NCI-H187 (cell line): ENCODE data around the gene ELL2.
"Not testable (repeated sequence)": the region's sequence is repeated elsewhere in the genome, so short reads cannot be mapped to it uniquely, and the experiment has no call there.

Experiments
- DNase-seq, 2 experiments: peaks; one replicate each; lab custom pipeline; 2025; lab: John Stamatoyannopoulos, UW

ELL2 gene

DNA sequence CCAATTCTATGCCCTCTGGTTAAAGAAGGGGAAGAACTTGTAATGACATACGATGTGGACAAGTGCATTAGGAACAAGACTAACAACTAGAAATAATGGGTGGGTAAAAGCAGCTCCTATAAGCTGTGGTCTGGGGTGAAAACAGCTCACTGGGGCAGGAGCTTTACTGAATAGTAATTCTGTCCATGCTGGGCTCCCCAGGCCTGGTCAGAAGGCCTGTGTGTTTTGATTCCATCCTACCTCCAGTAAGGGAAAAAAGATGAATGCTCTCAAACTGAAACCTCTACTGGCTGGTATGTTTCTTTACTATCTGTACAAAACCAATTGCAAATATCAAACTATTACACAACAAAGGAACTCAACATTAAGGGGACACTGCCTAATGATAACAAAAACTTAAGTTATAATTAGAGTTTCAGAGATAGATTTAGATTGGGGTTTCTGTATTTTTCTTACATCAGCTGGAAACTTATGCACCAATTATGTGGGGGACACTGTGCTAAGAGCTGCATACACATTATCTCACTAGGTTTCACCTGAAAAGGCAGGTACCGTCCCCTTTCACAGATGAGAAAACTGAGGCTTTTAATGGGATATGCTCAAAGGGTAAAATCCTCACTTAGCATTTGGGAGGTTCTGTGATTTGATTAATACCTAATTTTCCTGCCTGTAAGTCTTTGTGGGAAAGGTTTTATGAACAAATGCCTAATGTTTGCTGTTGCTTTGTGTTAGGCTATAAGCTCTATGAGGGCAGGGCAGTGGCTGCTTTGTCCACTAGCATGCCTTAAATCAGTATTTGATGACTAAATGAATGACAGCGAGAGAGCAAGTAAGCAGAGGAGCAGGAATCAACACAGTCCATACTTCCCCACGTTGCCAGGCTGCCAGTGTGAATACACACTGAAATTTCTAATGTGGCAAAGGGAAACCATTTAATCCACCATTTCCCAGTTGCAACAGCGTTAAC lies 53.6 kb downstream of the ELL2 start:
- DNase-seq = no peak

- no peak for DNase-seq
These were observed 54.5 kb downstream of the ELL2 start for GRCh38 chr5:95907067-95907705.

GRCh38 chr5:95906398-95906797 lies 55.3 kb downstream of the ELL2 start:
- DNase-seq = not testable (repeated sequence)

DNA sequence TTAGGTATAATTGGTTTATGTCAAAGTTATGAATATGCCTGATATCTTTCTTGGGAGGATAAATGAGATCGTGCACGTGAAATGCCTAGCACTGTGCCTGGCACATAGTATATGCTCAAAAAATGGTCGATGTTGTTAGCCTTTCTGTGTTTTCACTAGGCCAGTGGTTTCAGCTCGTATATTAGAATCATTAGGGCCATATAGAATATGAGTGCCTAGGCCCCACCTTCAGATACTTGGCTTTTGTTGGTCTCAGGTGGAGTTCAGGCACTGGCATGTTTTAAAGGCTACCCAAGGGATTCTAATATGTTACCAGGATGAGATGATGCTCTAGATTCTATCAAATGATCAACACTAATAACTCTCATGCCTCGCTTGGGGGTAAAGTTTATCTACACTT lies 56.8 kb downstream of the ELL2 start:
- no peak for DNase-seq

DNA sequence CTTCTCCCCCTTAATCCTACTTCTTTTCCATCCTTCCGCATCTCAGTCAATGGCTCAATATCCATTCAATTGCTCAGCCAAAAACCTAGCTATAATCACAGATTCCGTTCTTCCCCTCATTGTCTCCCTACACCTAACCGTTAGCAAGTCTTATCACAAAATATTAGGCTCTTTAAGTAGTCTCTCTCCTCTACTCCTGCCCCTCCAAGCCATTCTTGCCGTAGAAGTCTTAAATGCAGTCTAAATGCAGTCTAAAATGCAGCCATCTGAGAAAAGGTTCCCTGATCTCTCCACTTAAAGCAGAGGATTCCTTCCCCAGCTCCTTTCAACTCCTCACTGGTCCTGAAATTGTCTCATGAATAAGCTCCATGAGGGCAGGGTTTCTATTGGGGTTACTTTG lies 57.8 kb downstream of the ELL2 start:
- DNase-seq = no peak

- DNase-seq = no peak
These were observed 59.7 kb downstream of the ELL2 start for GRCh38 chr5:95901676-95902627.

- no peak for DNase-seq
These were observed 61.2 kb downstream of the ELL2 start for GRCh38 chr5:95900383-95900958.

GRCh38 chr5:95899829-95900228 lies 61.8 kb downstream of the ELL2 start:
- DNase-seq = no peak

GRCh38 chr5:95899006-95899405 lies 62.6 kb downstream of the ELL2 start:
- no peak for DNase-seq

DNA sequence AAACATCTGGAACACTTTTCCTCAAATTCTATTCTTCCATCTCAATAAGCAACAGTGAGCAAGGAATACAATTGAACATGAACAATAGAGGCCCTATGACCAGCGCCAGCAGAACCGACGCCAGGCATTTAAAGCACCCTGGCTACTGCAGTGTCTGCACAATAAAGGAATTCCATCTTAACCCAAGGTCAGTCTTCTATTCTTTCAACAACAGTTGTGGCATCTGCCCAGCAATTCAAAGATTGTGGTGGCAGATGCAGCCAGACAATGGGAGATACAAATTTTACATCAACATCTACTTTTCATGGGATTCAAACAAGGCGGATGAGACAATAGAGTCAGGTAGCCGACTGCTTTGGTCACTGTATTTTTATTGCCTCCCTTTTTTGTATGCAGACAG lies 65.9 kb downstream of the ELL2 start:
- no peak for DNase-seq

DNA sequence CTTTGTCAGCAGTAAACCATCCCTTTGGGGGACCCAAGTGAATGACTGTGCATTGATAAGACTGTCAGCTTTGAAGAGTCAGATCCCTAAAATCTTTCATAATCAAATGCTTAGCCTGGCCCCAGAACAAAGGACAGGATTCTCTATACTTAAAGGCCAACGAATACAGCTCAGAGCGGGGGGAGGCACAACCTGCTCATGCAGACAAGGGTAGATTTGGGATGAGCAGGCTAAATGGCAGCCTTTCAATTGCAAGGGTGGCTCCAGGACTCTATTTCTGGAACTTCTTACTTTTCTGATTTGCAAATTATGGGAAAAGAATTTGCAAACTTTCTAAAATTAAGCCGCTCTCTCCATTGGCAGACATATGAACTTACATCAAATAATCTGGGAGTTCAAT lies 66.4 kb downstream of the ELL2 start:
- DNase-seq = no peak

DNA sequence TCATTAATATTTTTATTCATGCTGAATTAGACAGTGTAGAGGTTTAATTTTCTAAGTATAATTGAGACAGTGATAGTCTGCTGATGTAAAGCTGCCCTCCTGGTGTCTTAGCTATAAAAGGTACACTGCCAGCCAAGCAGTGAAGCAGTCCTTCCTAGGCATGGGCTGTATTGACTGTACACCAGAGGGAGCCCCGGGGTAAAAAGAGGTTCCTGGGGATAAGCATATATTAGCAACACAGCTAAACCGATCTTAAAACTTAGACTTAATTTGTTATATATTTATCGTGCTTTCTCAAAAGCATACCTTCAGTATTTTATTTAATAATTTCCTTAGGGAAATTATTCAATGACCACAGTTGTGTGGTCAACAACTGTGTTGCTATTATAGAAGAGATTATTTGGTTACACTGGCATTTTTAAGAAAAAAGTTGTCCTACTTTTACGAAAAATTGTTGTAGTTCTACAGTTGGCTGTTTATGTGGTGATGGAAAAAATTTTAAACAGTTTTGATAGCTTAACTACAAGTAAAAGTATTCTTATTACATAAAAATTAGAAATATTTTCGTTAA lies 68.8 kb downstream of the ELL2 start:
- no peak for DNase-seq

DNA sequence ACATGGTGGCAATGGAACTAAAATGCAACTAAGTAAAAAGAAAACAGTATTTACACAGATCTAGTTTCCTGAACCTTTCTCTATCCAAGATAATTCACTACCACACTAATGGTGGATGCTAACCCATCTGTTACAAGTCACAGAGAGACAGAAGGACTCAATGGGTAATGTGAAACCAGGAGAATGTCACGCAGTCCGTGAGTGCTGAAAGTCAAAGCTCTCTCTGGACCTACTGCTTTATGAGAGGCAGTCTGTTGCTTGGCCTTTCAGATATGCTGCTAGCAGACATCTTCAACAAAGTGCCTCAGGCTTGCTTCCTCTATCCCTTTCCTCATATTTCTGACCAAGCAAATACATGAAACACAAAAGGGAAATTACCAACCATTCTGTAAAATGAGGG lies 70.2 kb downstream of the ELL2 start:
- no peak for DNase-seq

DNA sequence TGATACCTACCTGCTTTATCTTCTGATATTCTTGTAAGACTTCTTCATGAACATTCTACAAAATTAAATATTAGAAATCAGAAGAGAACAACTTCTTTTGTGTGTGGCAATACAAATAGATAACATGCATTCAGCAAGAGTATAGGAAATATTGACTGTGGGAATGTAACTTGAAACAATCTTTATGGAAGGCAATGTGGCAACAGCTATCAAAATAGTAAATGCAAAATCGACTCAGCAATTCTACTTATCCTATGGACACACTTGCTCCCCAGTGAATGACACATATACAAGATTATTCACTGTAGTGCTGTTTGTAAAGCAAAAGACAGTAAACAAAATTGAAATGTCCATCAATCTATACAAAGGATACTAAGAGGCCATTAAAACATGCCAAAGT lies 72.6 kb downstream of the ELL2 start:
- no peak for DNase-seq

DNA sequence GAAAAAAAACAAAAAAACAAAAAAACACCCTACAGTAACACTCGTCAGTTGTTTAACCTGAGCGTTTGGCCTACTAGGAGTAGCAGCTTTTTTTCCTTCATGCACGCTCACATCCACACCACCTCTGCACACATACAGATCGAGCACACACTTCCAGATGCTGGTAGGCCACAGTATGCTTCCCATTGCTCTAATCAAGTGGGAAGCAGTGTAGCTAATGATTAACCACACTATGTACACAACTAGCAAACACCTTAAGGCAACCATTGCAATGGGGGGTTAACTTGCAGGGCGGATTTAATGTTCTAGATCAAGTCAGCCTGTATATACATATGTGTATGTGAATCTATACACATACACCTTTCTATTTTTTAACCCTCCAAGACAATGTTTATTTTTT lies 73.7 kb downstream of the ELL2 start:
- no peak for DNase-seq

GRCh38 chr5:95886340-95887044 lies 75.2 kb downstream of the ELL2 start:
- no peak for DNase-seq

GRCh38 chr5:95884511-95884910 lies 77.1 kb downstream of the ELL2 start:
- no peak for DNase-seq

DNA sequence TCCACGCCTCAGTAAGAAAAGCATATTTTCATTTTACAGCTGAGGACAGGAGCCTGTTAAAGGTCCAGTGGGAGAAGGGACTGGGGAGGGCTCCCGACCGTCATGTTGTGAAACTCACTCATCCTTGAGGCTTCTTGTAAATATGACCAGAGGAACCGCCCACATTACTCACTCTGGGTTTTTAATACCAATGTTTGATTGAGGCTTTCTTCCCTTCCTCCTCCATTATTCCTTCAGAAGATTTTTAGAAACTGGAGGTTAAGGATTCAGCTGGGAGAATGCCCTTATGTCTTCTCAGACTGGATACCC lies 77.7 kb downstream of the ELL2 start:
- no peak for DNase-seq

- no peak for DNase-seq
These were observed 78.2 kb downstream of the ELL2 start for GRCh38 chr5:95883185-95884016.

DNA sequence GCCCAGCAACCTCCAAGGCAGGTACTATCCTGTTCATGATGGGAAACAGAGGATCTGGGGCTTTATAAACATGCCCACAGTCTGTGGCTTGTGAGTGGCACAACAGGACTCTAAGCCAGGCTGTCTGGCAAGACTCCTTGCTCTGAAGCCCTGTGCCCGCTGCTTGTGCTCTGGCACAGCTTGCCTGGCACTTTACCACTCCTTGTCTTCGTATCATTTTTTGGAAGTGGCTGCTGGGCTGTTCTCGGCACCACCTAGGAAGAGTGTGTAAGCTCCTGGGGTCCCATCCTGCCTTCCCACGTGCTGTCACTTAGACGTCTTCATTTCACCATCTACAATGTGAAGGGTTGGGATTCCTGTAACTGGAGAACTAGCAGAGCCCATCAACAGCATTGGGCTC lies 79.8 kb downstream of the ELL2 start:
- DNase-seq = no peak
